ENCODE measurements around the gene CD8B. TPM values are rescaled to one million over a fixed set of nuclear protein-coding genes. Genes with fewer than 3 reads are reported as not detected.

The CD8B gene
- total RNA-seq, 1 donor from 2014 or later = not detected

DNA sequence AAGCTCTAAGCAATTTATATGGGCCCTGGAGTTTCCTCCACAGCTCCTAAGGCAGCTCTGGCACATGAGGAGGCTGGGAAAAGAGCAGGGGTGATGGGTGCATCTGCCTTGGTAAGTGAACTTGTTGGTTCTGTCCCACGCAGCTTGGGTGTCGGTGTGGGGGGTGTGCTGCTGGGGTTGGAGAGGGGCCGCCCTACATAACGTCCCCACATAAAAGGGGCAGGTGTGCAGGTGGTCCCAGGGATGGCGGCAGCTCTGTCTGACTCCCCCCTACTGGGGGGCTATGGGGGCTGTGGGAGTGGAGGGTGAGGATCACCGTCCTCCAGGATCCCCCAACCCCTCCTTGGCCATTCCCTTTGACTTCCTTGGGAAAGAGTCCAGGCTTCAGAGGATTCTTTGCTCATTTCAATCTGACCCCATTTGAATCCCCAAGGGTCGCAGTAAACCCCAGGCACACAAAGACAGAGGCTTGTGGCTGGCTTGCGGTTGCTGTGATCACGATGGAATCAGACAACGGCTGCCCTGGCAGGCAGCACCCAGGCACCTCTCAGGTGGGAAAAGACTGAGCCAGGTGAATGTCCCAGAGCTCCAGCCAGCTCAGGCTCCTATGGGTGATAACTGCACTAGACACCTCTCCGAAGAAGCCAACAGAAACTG lies 36.5 kb downstream of the CD8B start:
- peaks cover 4% of the 10 kb centered on the region for H3K36me3 Mint-ChIP-seq (ENCODE audit: low read depth)
- peaks cover 13% of the 10 kb centered on the region for H3K9me3 Mint-ChIP-seq (ENCODE audit: low read depth)
- no peak overlapping the region for H3K27ac Mint-ChIP-seq (ENCODE audit: unreplicated experiment)
- TF ChIP-seq, protein P1, sequence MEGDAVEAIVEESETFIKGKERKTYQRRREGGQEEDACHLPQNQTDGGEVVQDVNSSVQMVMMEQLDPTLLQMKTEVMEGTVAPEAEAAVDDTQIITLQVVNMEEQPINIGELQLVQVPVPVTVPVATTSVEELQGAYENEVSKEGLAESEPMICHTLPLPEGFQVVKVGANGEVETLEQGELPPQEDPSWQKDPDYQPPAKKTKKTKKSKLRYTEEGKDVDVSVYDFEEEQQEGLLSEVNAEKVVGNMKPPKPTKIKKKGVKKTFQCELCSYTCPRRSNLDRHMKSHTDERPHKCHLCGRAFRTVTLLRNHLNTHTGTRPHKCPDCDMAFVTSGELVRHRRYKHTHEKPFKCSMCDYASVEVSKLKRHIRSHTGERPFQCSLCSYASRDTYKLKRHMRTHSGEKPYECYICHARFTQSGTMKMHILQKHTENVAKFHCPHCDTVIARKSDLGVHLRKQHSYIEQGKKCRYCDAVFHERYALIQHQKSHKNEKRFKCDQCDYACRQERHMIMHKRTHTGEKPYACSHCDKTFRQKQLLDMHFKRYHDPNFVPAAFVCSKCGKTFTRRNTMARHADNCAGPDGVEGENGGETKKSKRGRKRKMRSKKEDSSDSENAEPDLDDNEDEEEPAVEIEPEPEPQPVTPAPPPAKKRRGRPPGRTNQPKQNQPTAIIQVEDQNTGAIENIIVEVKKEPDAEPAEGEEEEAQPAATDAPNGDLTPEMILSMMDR (IDR thresholded peaks at IDR 0.05) = no peak
- H3K4me3 Mint-ChIP-seq (ENCODE audit: unreplicated experiment) = no peak overlapping the region
- peaks cover 34% of the 10 kb centered on the region for H3K27me3 Mint-ChIP-seq (ENCODE audit: low read depth)
- DNase-seq (ENCODE audit: low spot score) = no peak
- H3K4me1 Mint-ChIP-seq (ENCODE audit: low read depth) = no peaks in the 10 kb centered on the region

DNA sequence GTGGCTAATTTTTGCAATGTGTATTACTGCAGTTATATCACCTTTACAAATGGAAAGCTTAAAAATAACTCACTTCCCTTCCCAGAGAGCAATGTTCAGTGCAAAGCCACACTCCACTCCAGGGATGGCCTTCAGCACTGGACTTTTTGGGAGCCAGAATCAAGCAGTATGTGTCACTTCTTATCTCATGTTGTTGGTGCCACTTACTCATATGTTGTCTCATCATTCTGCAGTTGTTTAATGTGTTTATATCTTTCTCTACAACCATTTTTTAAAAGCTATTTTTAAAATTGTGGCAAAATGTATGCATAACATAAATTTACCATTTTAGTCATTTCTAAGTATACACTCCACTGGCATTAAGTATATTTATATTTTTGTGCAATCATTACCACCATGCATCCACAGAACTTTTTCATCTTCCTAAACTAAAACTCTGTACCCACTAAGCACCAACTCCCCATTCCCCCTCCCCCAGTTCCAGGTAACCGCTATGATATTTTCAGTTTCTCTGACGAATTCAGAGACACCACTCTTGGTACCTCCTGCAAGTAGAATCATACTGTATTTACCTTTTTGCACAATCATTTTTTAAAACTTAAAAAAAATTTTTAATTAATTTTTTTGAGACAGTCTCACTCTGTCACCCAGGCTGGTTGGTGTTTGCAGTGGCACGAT lies 38.9 kb downstream of the CD8B start:
- Mint-ChIP-seq H3K4me1 (ENCODE audit: low read depth) (no peaks in the 10 kb centered on the region), H3K4me3 (ENCODE audit: unreplicated experiment) (no peak overlapping the region), H3K9me3 (ENCODE audit: low read depth) (peaks cover 20% of the 10 kb centered on the region), H3K27me3 (ENCODE audit: low read depth) (peaks cover 47% of the 10 kb centered on the region), H3K27ac (ENCODE audit: unreplicated experiment) (no peak overlapping the region), H3K36me3 (ENCODE audit: low read depth) (peaks cover 4% of the 10 kb centered on the region)
- DNase-seq (ENCODE audit: low spot score) = no peak
- TF ChIP-seq, protein P1 (IDR thresholded peaks at IDR 0.05) = no peak

DNA sequence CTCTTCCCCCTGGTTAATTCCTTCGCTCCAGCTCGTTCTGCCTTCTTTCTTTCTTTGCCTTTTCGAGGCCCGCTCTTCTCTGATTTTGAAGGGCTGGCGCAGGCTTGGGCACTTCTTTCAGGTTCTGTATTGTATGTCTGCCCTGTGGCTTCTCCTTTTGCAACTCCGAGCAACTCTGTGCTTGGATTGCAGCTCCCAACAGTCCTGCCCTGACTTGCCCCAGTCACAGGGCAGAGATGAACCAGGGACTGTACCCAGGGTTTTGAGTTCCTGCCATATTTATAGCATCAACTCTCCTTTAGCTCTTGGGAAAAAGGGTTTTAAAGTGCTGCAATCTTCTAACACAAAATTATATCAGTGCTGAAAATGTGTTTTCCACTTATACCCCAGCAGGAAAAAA lies 39.8 kb downstream of the CD8B start:
- Mint-ChIP-seq H3K4me1 (ENCODE audit: low read depth) (no peaks in the 10 kb centered on the region), H3K27ac (ENCODE audit: unreplicated experiment) (no peak overlapping the region), H3K4me3 (ENCODE audit: unreplicated experiment) (no peak overlapping the region), H3K9me3 (ENCODE audit: low read depth) (peaks cover 20% of the 10 kb centered on the region), H3K27me3 (ENCODE audit: low read depth) (peaks cover 43% of the 10 kb centered on the region), H3K36me3 (ENCODE audit: low read depth) (peaks cover 4% of the 10 kb centered on the region)
- DNase-seq (ENCODE audit: low spot score) = no peak
- TF ChIP-seq, protein P1 (IDR thresholded peaks at IDR 0.05) = no peak

DNA sequence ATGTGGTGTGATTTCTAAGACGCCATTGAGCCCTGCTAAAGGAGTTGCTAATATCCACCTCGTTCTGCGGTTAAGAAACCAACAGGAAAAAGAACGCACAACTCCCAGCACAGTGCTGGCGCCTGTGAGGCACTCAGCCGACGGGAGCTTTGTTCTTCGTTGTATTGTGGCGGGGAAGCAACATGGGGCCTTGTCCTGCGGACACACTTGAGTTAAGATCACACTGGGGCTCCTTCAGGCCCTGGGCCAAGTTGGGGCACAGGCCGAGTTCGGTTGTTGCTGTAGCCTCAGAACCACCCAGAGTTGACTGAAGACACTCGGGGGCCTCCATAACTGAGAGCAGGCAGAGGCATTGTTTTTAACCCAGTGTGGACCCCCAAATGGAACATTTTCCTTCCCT lies 40.4 kb downstream of the CD8B start:
- no peak overlapping the region for H3K4me3 Mint-ChIP-seq (ENCODE audit: unreplicated experiment)
- H3K27me3 Mint-ChIP-seq (ENCODE audit: low read depth) = peaks cover 44% of the 10 kb centered on the region
- H3K36me3 Mint-ChIP-seq (ENCODE audit: low read depth) = peaks cover 4% of the 10 kb centered on the region
- no peaks in the 10 kb centered on the region for H3K4me1 Mint-ChIP-seq (ENCODE audit: low read depth)
- no peak overlapping the region for H3K27ac Mint-ChIP-seq (ENCODE audit: unreplicated experiment)
- no peak for DNase-seq (ENCODE audit: low spot score)
- peaks cover 20% of the 10 kb centered on the region for H3K9me3 Mint-ChIP-seq (ENCODE audit: low read depth)
- TF ChIP-seq, protein P1 (IDR thresholded peaks at IDR 0.05) = no peak

DNA sequence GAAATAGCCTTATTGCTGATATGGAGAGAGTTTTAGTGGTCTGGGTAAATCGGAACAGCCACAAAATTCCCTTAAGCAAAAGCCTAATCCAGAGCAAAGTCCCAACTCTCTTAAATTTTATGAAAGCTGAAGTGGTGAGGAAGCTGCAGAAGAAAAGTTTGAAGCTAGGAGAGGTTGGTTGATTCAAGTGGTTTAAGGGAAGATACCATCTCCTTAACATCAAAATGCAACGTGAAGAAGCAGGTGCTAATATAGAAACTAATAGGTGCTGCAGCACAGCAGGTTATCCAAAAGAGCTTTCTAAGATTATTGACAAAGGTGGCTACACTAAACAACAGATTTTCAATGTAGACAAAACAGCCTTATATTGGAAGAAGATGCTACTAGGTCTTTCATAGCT lies 42.7 kb downstream of the CD8B start:
- H3K4me3 Mint-ChIP-seq (ENCODE audit: unreplicated experiment) = no peak overlapping the region
- H3K27ac Mint-ChIP-seq (ENCODE audit: unreplicated experiment) = no peak overlapping the region
- no peak for DNase-seq (ENCODE audit: low spot score)
- H3K36me3 Mint-ChIP-seq (ENCODE audit: low read depth) = peaks cover 4% of the 10 kb centered on the region
- TF ChIP-seq, protein P1 (IDR thresholded peaks at IDR 0.05) = no peak
- peaks cover 32% of the 10 kb centered on the region for H3K27me3 Mint-ChIP-seq (ENCODE audit: low read depth)
- no peaks in the 10 kb centered on the region for H3K4me1 Mint-ChIP-seq (ENCODE audit: low read depth)
- H3K9me3 Mint-ChIP-seq (ENCODE audit: low read depth) = peaks cover 20% of the 10 kb centered on the region
